Measurements from ENCODE around the gene TGFA.

DNA sequence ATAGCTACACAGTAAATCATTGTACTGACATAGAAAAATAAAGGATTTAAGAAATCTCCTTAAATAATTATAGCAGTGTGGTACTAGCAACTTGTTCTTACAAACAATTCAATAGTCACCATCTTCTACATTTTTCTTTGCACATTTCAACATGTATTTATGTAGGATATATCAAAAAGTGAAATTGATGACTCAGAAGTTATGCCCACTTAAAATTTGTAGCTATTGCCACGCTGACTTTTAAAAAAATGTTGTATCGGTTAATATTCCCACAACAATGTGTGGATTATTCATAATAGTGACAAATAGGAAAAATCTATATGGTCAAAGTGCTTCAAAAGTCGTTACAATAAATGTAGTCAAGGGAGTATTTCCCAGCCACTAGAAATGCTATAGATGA lies 6.7 kb downstream of the TGFA start:
- TF ChIP-seq, protein P1, sequence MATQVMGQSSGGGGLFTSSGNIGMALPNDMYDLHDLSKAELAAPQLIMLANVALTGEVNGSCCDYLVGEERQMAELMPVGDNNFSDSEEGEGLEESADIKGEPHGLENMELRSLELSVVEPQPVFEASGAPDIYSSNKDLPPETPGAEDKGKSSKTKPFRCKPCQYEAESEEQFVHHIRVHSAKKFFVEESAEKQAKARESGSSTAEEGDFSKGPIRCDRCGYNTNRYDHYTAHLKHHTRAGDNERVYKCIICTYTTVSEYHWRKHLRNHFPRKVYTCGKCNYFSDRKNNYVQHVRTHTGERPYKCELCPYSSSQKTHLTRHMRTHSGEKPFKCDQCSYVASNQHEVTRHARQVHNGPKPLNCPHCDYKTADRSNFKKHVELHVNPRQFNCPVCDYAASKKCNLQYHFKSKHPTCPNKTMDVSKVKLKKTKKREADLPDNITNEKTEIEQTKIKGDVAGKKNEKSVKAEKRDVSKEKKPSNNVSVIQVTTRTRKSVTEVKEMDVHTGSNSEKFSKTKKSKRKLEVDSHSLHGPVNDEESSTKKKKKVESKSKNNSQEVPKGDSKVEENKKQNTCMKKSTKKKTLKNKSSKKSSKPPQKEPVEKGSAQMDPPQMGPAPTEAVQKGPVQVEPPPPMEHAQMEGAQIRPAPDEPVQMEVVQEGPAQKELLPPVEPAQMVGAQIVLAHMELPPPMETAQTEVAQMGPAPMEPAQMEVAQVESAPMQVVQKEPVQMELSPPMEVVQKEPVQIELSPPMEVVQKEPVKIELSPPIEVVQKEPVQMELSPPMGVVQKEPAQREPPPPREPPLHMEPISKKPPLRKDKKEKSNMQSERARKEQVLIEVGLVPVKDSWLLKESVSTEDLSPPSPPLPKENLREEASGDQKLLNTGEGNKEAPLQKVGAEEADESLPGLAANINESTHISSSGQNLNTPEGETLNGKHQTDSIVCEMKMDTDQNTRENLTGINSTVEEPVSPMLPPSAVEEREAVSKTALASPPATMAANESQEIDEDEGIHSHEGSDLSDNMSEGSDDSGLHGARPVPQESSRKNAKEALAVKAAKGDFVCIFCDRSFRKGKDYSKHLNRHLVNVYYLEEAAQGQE (tag by site-specific recombination; IDR thresholded peaks at IDR 0.05) = no peak
- TF ChIP-seq ZNF561 (tag by site-specific recombination; IDR thresholded peaks at IDR 0.05; ENCODE audit: borderline replicate concordance) (no peak), ZNF426 (tag by site-specific recombination; IDR thresholded peaks at IDR 0.05) (no peak), ZNF791 (tag by site-specific recombination; IDR thresholded peaks at IDR 0.05) (no peak), GLIS2 (tag by site-specific recombination; IDR thresholded peaks at IDR 0.05) (no peak), ZNF654 (tag by site-specific recombination; IDR thresholded peaks at IDR 0.05; ENCODE audit: low read depth) (no peak), ZNF146 (tag by site-specific recombination; IDR thresholded peaks at IDR 0.05) (no peak), ZNF138 (tag by site-specific recombination; IDR thresholded peaks at IDR 0.05; ENCODE audit: borderline replicate concordance) (no peak)
- TF ChIP-seq, protein P2, sequence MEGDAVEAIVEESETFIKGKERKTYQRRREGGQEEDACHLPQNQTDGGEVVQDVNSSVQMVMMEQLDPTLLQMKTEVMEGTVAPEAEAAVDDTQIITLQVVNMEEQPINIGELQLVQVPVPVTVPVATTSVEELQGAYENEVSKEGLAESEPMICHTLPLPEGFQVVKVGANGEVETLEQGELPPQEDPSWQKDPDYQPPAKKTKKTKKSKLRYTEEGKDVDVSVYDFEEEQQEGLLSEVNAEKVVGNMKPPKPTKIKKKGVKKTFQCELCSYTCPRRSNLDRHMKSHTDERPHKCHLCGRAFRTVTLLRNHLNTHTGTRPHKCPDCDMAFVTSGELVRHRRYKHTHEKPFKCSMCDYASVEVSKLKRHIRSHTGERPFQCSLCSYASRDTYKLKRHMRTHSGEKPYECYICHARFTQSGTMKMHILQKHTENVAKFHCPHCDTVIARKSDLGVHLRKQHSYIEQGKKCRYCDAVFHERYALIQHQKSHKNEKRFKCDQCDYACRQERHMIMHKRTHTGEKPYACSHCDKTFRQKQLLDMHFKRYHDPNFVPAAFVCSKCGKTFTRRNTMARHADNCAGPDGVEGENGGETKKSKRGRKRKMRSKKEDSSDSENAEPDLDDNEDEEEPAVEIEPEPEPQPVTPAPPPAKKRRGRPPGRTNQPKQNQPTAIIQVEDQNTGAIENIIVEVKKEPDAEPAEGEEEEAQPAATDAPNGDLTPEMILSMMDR (tag by site-specific recombination; IDR thresholded peaks at IDR 0.05) = no peak
- TF ChIP-seq, protein P3, sequence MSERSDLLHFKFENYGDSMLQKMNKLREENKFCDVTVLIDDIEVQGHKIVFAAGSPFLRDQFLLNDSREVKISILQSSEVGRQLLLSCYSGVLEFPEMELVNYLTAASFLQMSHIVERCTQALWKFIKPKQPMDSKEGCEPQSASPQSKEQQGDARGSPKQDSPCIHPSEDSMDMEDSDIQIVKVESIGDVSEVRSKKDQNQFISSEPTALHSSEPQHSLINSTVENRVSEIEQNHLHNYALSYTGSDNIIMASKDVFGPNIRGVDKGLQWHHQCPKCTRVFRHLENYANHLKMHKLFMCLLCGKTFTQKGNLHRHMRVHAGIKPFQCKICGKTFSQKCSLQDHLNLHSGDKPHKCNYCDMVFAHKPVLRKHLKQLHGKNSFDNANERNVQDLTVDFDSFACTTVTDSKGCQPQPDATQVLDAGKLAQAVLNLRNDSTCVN (tag by site-specific recombination; optimal IDR thresholded peaks at IDR 0.05) = no peak

Data from HEK293 (cell line).